Neural cell (in vitro differentiated cells): ENCODE data around the gene YWHAB.

ENCODE experiments used
- EZH2 ChIP-seq: fragments of 200-600, 300-800 bp; shearing (Covaris generic), sonication (generic); IDR thresholded peaks from 2 replicates; pipeline ENCODE4 v1.6.1; 2014; ENCODE audit warnings: antibody characterized with exemption, low read length, borderline replicate concordance, mild to moderate bottlenecking; ENCODE audit not compliant: insufficient read depth, poor library complexity, severe bottlenecking
- POLR2AphosphoS5 ChIP-seq: IDR thresholded peaks from 2 replicates; pipeline ENCODE4 v1.6.1; 2012
- RAD21 ChIP-seq: fragments of 450-650 bp; conservative IDR thresholded peaks from 2 replicates; pipeline ENCODE4 v1.6.1; 2014; ENCODE audit warnings: antibody characterized with exemption, mild to moderate bottlenecking, moderate library complexity
- SMC3 ChIP-seq: fragments of 450-650 bp; conservative IDR thresholded peaks from 2 replicates; pipeline ENCODE4 v1.6.1; 2014; ENCODE audit warnings: antibody characterized with exemption, mild to moderate bottlenecking, moderate library complexity; ENCODE audit not compliant: poor library complexity
- TF ChIP-seq, protein P1 (sequence below): fragments of 450-650 bp; IDR thresholded peaks from 2 replicates; pipeline ENCODE4 v1.5.1; 2014; ENCODE audit warnings: antibody characterized with exemption, mild to moderate bottlenecking, moderate library complexity; ENCODE audit not compliant: poor library complexity, severe bottlenecking

DNA sequence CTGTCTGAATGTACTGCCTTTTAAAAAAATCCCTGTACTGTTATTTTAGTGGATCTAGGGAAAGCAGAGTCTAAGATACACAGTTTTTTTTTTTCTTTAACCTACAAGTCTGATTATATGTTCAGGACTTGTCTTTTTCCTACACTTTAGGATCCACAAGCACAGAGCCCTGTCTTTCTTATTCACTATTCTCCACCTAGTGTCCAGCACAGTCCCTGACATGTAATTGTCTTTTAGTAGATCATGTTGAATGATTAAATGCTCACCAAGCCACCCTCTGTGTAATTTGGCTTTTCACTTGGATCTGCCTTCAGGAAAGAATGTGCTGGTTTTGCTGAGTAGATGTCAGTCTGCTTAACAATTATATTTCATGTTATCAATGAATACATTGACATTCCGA, 35.8 kb upstream of the YWHAB start:
- TF ChIP-seq, protein P1, sequence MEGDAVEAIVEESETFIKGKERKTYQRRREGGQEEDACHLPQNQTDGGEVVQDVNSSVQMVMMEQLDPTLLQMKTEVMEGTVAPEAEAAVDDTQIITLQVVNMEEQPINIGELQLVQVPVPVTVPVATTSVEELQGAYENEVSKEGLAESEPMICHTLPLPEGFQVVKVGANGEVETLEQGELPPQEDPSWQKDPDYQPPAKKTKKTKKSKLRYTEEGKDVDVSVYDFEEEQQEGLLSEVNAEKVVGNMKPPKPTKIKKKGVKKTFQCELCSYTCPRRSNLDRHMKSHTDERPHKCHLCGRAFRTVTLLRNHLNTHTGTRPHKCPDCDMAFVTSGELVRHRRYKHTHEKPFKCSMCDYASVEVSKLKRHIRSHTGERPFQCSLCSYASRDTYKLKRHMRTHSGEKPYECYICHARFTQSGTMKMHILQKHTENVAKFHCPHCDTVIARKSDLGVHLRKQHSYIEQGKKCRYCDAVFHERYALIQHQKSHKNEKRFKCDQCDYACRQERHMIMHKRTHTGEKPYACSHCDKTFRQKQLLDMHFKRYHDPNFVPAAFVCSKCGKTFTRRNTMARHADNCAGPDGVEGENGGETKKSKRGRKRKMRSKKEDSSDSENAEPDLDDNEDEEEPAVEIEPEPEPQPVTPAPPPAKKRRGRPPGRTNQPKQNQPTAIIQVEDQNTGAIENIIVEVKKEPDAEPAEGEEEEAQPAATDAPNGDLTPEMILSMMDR = peak; percentile 51
- peak; percentile 53 for TF ChIP-seq SMC3
- no peak for TF ChIP-seq POLR2AphosphoS5
- peak; percentile 39 for TF ChIP-seq RAD21
- no peak for TF ChIP-seq EZH2
